GM18907 (cell line): ENCODE results near the gene PPARA.

Source experiments
- ATAC-seq: cut with Tn5 transposase; IDR thresholded peaks from one replicate; pipeline ENCODE4 v1.9.1; 2021; ENCODE audit warnings: mild to moderate bottlenecking, moderate library complexity; ENCODE audit not compliant: unreplicated experiment

The PPARA gene

GRCh38 chr22:46150034-46150654 is at the start of gene PPARA:
TSS of gene PPARA (plus strand) at chr22:46150526. CDS start at chr22:46198384, 47,858 bp downstream.
- peak; percentile 58 for ATAC-seq

GRCh38 chr22:46102159-46102558 is 48.2 kb upstream of the PPARA start:
- ATAC-seq = no peak

- no peak for ATAC-seq
These were observed 47.6 kb upstream of the PPARA start for GRCh38 chr22:46102752-46103151.

- ATAC-seq = no peak
These were observed 47.1 kb upstream of the PPARA start for GRCh38 chr22:46103181-46103580.

GRCh38 chr22:46103664-46104063 is 46.7 kb upstream of the PPARA start:
- ATAC-seq = no peak

GRCh38 chr22:46104170-46104880 is 46.0 kb upstream of the PPARA start:
- no peak for ATAC-seq

- no peak for ATAC-seq
These were observed 45.3 kb upstream of the PPARA start for GRCh38 chr22:46104881-46105493.

GRCh38 chr22:46105494-46106278 is 44.6 kb upstream of the PPARA start:
- no peak for ATAC-seq

- no peak for ATAC-seq
These were observed 43.9 kb upstream of the PPARA start for GRCh38 chr22:46106279-46107022.

- no peak for ATAC-seq
These were observed 43.1 kb upstream of the PPARA start for GRCh38 chr22:46107089-46107664.

- no peak for ATAC-seq
These were observed 42.4 kb upstream of the PPARA start for GRCh38 chr22:46107753-46108563.

- no peak for ATAC-seq
These were observed 41.5 kb upstream of the PPARA start for GRCh38 chr22:46108564-46109473.

GRCh38 chr22:46109474-46110003 is 40.8 kb upstream of the PPARA start:
- no peak for ATAC-seq

GRCh38 chr22:46110215-46110614 is 40.1 kb upstream of the PPARA start:
- ATAC-seq = no peak

GRCh38 chr22:46111645-46112306 is 38.5 kb upstream of the PPARA start:
- ATAC-seq = no peak

GRCh38 chr22:46112405-46112804 is 37.9 kb upstream of the PPARA start:
- ATAC-seq = no peak

GRCh38 chr22:46113110-46113909 is 37.0 kb upstream of the PPARA start:
- no peak for ATAC-seq
